SK-N-SH (cell line): ENCODE results near the gene CUL4B. TPM values are rescaled to one million over a fixed set of nuclear protein-coding genes. Genes with fewer than 3 reads are reported as not detected.

Source experiments
- CTCF ChIA-PET: fragments of 300-600, 350-600 bp; formaldehyde crosslinking; extraction: SDS; loops from one replicate; lab custom pipeline; 2021; lab: Yijun Ruan, JAX
- POLR2A ChIA-PET: fragments of 350-600 bp; sonication (Branson Sonifier 250); formaldehyde crosslinking; extraction: SDS; loops from one replicate; lab custom pipeline; 2020; ENCODE audit warnings: antibody characterized with exemption, inconsistent platforms; lab: Yijun Ruan, JAX
- DNase-seq: peaks from one replicate; pipeline ENCODE4 v3.0.0; 2012
- H2AFZ ChIP-seq: fragments of 200-600 bp; sonication (generic); 2 replicates; pipeline ENCODE4 v1.8.1; 2016; ENCODE audit warnings: antibody characterized with exemption, mild to moderate bottlenecking, low read depth
- H3F3A ChIP-seq: fragments of 200-600 bp; sonication (generic); replicated peaks from 2 replicates; pipeline ENCODE3; 2016; ENCODE audit warnings: antibody characterized with exemption, mild to moderate bottlenecking; ENCODE audit not compliant: insufficient read depth
- H3K27ac ChIP-seq, 2 experiments: fragments of 200-500 bp in 1 of 2; fragments of 200-600 bp in 1 of 2; sonication (Bioruptor generic) in 1 of 2; sonication (generic), shearing (Covaris generic) in 1 of 2; 2 replicates each; pipeline versions ENCODE4 v1.5.1 to v1.6.1; 2014 to 2016; ENCODE audit warnings: low read depth in 2 of 2, inconsistent platforms in 1 of 2, low read length in 1 of 2, mild to moderate bottlenecking in 1 of 2, mixed read lengths in 1 of 2
- H3K27me3 ChIP-seq: fragments of 200-600 bp; sonication (generic), shearing (Covaris generic); 2 replicates; pipeline ENCODE4 v1.6.1; 2016; ENCODE audit warnings: mixed run types; ENCODE audit not compliant: insufficient read depth
- H3K36me3 ChIP-seq, 2 experiments: fragments of 200-500 bp in 1 of 2; fragments of 200-600 bp in 1 of 2; sonication (Bioruptor generic) in 1 of 2; sonication (generic) in 1 of 2; replicated peaks in 1 of 2; 2 replicates each; pipeline versions ENCODE3 to v1.5.1; 2014 to 2016; ENCODE audit warnings: low read length in 1 of 2, mild to moderate bottlenecking in 1 of 2; ENCODE audit not compliant: insufficient read depth in 2 of 2, control insufficient read depth in 1 of 2
- H3K4me1 ChIP-seq, 2 experiments: fragments of 200-500 bp in 1 of 2; fragments of 200-600 bp in 1 of 2; sonication (Bioruptor generic) in 1 of 2; sonication (generic), shearing (Covaris generic) in 1 of 2; 2 replicates each; pipeline versions ENCODE4 v1.5.1 to v1.6.1; 2014 to 2016; ENCODE audit warnings: low read depth in 1 of 2, low read length in 1 of 2, mixed run types in 1 of 2; ENCODE audit not compliant: insufficient read depth in 2 of 2, control insufficient read depth in 1 of 2
- H3K4me2 ChIP-seq: fragments of 200-600 bp; sonication (generic), shearing (Covaris generic); 2 replicates; pipeline ENCODE4 v1.6.1; 2017; ENCODE audit warnings: mixed run types
- H3K4me3 ChIP-seq, 2 experiments: fragments of 200-500 bp in 1 of 2; fragments of 200-600 bp in 1 of 2; sonication (Bioruptor generic) in 1 of 2; sonication (generic), shearing (Covaris generic) in 1 of 2; 2 replicates each; pipeline versions ENCODE4 v1.5.1 to v1.8.1; 2014 to 2016; ENCODE audit warnings: low read depth in 2 of 2, inconsistent platforms in 1 of 2, low read length in 1 of 2, mild to moderate bottlenecking in 1 of 2, mixed read lengths in 1 of 2, moderate library complexity in 1 of 2
- H3K79me2 ChIP-seq: fragments of 200-600 bp; sonication (generic); 2 replicates; pipeline ENCODE4 v1.8.1; 2017; ENCODE audit warnings: mild to moderate bottlenecking; ENCODE audit not compliant: insufficient read depth
- H3K9ac ChIP-seq: fragments of 200-600 bp; sonication (generic); 2 replicates; pipeline ENCODE4 v1.6.1; 2017; ENCODE audit warnings: mixed run types
- H3K9me2 ChIP-seq: fragments of 200-600 bp; sonication (generic); 2 replicates; pipeline ENCODE4 v1.6.1; 2017; ENCODE audit warnings: mixed run types
- H3K9me3 ChIP-seq: fragments of 200-600 bp; sonication (generic); 2 replicates; pipeline ENCODE4 v1.6.1; 2017; ENCODE audit warnings: mixed run types, mild to moderate bottlenecking, moderate library complexity
- H4K20me1 ChIP-seq: fragments of 200-600 bp; sonication (generic); 2 replicates; pipeline ENCODE4 v1.6.1; 2017; ENCODE audit warnings: mild to moderate bottlenecking, mixed run types; ENCODE audit not compliant: insufficient read depth
- ELF1 ChIP-seq: IDR thresholded peaks from 2 replicates; pipeline ENCODE4 v1.4.0; 2012
- EZH2phosphoT487 ChIP-seq: fragments of 200-600 bp; sonication (generic); IDR thresholded peaks from 2 replicates; pipeline ENCODE4 v1.6.1; 2017; ENCODE audit warnings: low read depth, mixed run types, mild to moderate bottlenecking, antibody characterized with exemption, moderate library complexity, borderline replicate concordance
- FOXJ3 ChIP-seq: sonication (generic); formaldehyde crosslinking; IDR thresholded peaks from 2 replicates; pipeline ENCODE4 v1.5.1; 2020; ENCODE audit warnings: mild to moderate bottlenecking, missing genetic modification reagents
- GABPA ChIP-seq: IDR thresholded peaks from 2 replicates; pipeline ENCODE4 v1.4.0; 2012; ENCODE audit warnings: low read depth, mild to moderate bottlenecking
- NFIC ChIP-seq: IDR thresholded peaks from 2 replicates; pipeline ENCODE4 v1.4.0; 2012; ENCODE audit warnings: borderline replicate concordance
- RAD21 ChIP-seq: IDR thresholded peaks from 2 replicates; pipeline ENCODE4 v1.6.1; 2012; ENCODE audit warnings: mild to moderate bottlenecking, low read length
- SMC3 ChIP-seq: IDR thresholded peaks from 2 replicates; pipeline ENCODE4 v1.6.1; 2012; ENCODE audit warnings: low read depth, low read length, improper control_type of control experiment
- YY1 ChIP-seq: IDR thresholded peaks from 2 replicates; pipeline ENCODE4 v1.4.0; 2012; ENCODE audit warnings: low read depth, mild to moderate bottlenecking
- WGBS: methylation state at CpG from one replicate; pipeline ENCODE4 v1.1.6; 2017; ENCODE audit warnings: low lambda C conversion rate; 5-methylcytosine and 5-hydroxymethylcytosine counted together
- polyA plus RNA-seq, 3 experiments: library from polyadenylated mRNA; depleted of rRNA; stranded (reverse); fragments of >200 nt; gene quantifications; 2 replicates each; pipeline ENCODE4 v1.2.3, GENCODE V29; 2012
- TF ChIP-seq, protein P1 (sequence below): fragments of 200-600 bp; sonication (generic); IDR thresholded peaks from 2 replicates; pipeline ENCODE4 v1.6.1; 2017; ENCODE audit warnings: antibody characterized with exemption, mild to moderate bottlenecking, moderate library complexity
- TF ChIP-seq, protein P2 (sequence below): IDR thresholded peaks from 2 replicates; pipeline ENCODE4 v1.4.0; 2012; ENCODE audit warnings: low read depth, borderline replicate concordance

The CUL4B gene
- polyA plus RNA-seq, 1 of the 3 experiments (the other 2 are of a cell fraction): 24.1 TPM

DNA sequence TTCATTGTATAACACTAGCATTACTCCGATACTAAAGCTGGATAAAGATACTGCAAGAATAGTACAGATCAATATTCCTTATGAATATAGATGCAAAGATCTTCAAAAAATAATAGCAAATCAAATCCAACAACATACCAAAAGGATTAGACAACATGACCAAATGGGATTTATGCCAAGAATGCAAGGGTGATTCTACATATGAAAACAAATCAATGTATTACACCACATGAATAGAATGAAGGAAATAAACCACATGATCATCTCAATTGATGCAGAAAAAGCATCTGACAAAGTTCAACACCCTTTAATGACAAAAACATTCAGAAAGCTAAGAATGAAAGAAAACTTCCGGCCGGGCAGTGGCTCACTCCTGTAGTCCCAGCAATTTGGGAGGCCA is 42.8 kb downstream of the CUL4B start:
- Histone ChIP-seq H3K36me3 (peaks cover 0 to 35% of the 10 kb centered on the region in 2 experiments), H3K27ac (peak overlapping the region in 1 of 2 experiments; percentile 67; a peak in 2 of 4 replicates), H3K4me2 (no peak overlapping the region; the same call in 1 of the 2 replicates), H3K4me3 (no peak overlapping the region), H2AFZ (no peak overlapping the region), H3K79me2 (peaks cover 4% of the 10 kb centered on the region; the same call in 1 of the 2 replicates), H3K9ac (no peak overlapping the region), H4K20me1 (no peaks in the 10 kb centered on the region), H3K9me3 (no peaks in the 10 kb centered on the region), H3K9me2 (no peaks in the 10 kb centered on the region), H3F3A (peaks cover 11% of the 10 kb centered on the region), H3K27me3 (no peaks in the 10 kb centered on the region; the same call in 1 of the 2 replicates), H3K4me1 (no peaks in the 10 kb centered on the region)
- TF ChIP-seq NFIC (peak; percentile 64; the same call in 1 of the 2 replicates), EZH2phosphoT487 (no peak)
- 55% methylated on average over 3 of the region's 3 CpGs for WGBS
- no peak for DNase-seq
- POLR2A ChIA-PET: no interaction called here
- CTCF ChIA-PET: interaction anchor here (1.4 kb wide), 1 partner anchor 146 kb away, joined by 5 read pairs; no protein-coding TSS in a partner anchor

DNA sequence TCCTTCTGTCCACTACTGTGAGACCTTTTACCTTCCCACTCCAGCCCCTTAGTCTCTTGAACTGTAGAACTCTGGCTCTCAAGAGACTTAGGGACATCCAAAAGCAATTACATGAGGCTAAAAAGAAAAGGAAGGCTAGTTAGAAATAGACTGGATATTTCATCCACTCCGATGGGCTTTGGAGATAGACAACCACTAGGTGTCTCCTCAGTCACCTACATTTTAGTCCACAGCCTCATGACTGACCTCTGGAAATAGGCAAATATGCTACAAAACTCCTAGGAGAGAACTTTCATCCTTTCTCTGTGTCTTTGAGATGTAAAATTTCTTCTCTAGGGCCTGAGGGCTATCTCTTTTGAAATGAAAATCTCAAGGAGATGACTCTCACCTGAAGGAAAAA is 46.5 kb downstream of the CUL4B start:
- no peak overlapping the region for H3K4me3 ChIP-seq
- peaks cover 10% of the 10 kb centered on the region for H3F3A ChIP-seq
- ChIA-PET CTCF (interaction anchor here (0.6 to 1.7 kb wide), 11 partner anchors 15 to 221 kb away, joined by 3 to 15 read pairs (median 3); no protein-coding TSS in a partner anchor), POLR2A (no interaction called here)
- no peaks in the 10 kb centered on the region for H3K9me3 ChIP-seq
- WGBS: 24% methylated on average over 1 of the region's 1 CpG
- DNase-seq: peak; percentile 33
- H4K20me1 ChIP-seq: no peaks in the 10 kb centered on the region
- H3K27ac ChIP-seq: no peak overlapping the region
- no peaks in the 10 kb centered on the region for H3K4me1 ChIP-seq
- no peak for TF ChIP-seq FOXJ3 (CRISPR knock-in tag)
- TF ChIP-seq NFIC: no peak
- TF ChIP-seq SMC3: peak; percentile 59
- peak; percentile 66 for TF ChIP-seq RAD21
- TF ChIP-seq, protein P1, sequence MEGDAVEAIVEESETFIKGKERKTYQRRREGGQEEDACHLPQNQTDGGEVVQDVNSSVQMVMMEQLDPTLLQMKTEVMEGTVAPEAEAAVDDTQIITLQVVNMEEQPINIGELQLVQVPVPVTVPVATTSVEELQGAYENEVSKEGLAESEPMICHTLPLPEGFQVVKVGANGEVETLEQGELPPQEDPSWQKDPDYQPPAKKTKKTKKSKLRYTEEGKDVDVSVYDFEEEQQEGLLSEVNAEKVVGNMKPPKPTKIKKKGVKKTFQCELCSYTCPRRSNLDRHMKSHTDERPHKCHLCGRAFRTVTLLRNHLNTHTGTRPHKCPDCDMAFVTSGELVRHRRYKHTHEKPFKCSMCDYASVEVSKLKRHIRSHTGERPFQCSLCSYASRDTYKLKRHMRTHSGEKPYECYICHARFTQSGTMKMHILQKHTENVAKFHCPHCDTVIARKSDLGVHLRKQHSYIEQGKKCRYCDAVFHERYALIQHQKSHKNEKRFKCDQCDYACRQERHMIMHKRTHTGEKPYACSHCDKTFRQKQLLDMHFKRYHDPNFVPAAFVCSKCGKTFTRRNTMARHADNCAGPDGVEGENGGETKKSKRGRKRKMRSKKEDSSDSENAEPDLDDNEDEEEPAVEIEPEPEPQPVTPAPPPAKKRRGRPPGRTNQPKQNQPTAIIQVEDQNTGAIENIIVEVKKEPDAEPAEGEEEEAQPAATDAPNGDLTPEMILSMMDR: peak; percentile 65
- H3K9me2 ChIP-seq: no peaks in the 10 kb centered on the region
- no peak overlapping the region for H2AFZ ChIP-seq
- H3K36me3 ChIP-seq: peaks cover 0 to 32% of the 10 kb centered on the region in 2 experiments
- H3K79me2 ChIP-seq: peaks cover 4% of the 10 kb centered on the region; the same call in 1 of the 2 replicates
- no peaks in the 10 kb centered on the region; the same call in 1 of the 2 replicates for H3K27me3 ChIP-seq
- no peak overlapping the region for H3K4me2 ChIP-seq
- no peak overlapping the region for H3K9ac ChIP-seq

DNA sequence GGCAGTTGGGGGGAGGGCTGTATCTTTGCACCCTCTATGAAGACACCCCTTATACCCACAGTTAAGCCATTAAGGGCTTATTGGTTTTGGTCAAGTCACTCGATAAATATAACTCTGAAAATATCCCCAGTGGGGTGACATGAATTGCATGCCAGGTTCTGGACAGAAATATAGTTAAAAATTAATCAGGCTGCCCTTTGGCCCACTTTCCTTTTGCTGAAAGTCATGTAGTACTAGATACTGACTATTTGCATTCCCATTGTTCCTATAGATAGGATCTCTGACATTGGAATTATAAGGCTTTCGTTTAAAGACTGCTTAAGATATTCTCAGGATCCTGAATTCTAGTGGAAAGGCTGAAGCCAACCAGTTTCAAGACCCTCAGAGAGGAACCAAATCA is 48.1 kb downstream of the CUL4B start:
- Histone ChIP-seq H3K4me3 (no peak overlapping the region), H3K79me2 (peaks cover 4% of the 10 kb centered on the region; the same call in 1 of the 2 replicates), H3K9me2 (no peaks in the 10 kb centered on the region), H3K36me3 (peaks cover 0 to 19% of the 10 kb centered on the region in 2 experiments), H3K4me2 (no peak overlapping the region), H2AFZ (no peak overlapping the region), H3K27ac (no peak overlapping the region), H3K9me3 (no peaks in the 10 kb centered on the region), H3K9ac (no peak overlapping the region), H4K20me1 (no peaks in the 10 kb centered on the region), H3K4me1 (no peaks in the 10 kb centered on the region), H3K27me3 (no peaks in the 10 kb centered on the region; the same call in 1 of the 2 replicates), H3F3A (peaks cover under 1% of the 10 kb centered on the region)
- TF ChIP-seq NFIC (no peak), ELF1 (no peak), YY1 (no peak), GABPA (no peak)
- TF ChIP-seq, protein P2, sequence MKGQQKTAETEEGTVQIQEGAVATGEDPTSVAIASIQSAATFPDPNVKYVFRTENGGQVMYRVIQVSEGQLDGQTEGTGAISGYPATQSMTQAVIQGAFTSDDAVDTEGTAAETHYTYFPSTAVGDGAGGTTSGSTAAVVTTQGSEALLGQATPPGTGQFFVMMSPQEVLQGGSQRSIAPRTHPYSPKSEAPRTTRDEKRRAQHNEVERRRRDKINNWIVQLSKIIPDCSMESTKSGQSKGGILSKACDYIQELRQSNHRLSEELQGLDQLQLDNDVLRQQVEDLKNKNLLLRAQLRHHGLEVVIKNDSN: no peak
- CTCF ChIA-PET: no interaction called here
- WGBS: 50% methylated on average over 2 of the region's 2 CpGs
- POLR2A ChIA-PET: no interaction called here
- no peak for DNase-seq
